ENCODE measurements around the gene TTC16.
A peak's percentile ranks its signal among the peaks of the same experiment; 100 is the strongest.
"Not testable (repeated sequence)": the region's sequence is repeated elsewhere in the genome, so short reads cannot be mapped to it uniquely, and the experiment has no call there.

The TTC16 gene

GRCh38 chr9:127769929-127770582, 54.2 kb downstream of the TTC16 start:
- no peak for DNase-seq

- DNase-seq, result no peak
These were observed 54.7 kb downstream of the TTC16 start for GRCh38 chr9:127770583-127770904.

GRCh38 chr9:127770905-127771569, 55.2 kb downstream of the TTC16 start:
- DNase-seq, result peak; percentile 92

- no peak for DNase-seq
These were observed 55.8 kb downstream of the TTC16 start for GRCh38 chr9:127771570-127772189.

GRCh38 chr9:127772603-127773002, 56.7 kb downstream of the TTC16 start:
- DNase-seq, result no peak

GRCh38 chr9:127773272-127773671, 57.4 kb downstream of the TTC16 start:
- no peak for DNase-seq

- no peak for DNase-seq
These were observed 58.1 kb downstream of the TTC16 start for GRCh38 chr9:127773981-127774380.

- peak; percentile 71 for DNase-seq
These were observed 60.5 kb downstream of the TTC16 start for GRCh38 chr9:127776195-127776923.

GRCh38 chr9:127776924-127777289, 61.0 kb downstream of the TTC16 start:
- no peak for DNase-seq

GRCh38 chr9:127777368-127777980, 61.6 kb downstream of the TTC16 start:
- DNase-seq, result no peak

GRCh38 chr9:127778280-127779135, 62.6 kb downstream of the TTC16 start, which contains the start of gene SH2D3C:
Gene SH2D3C (minus strand): TSS chr9:127778666. CDS start chr9:127778627, 39 bp downstream.
- DNase-seq, result peak; percentile 45

GRCh38 chr9:127779136-127779981, 63.5 kb downstream of the TTC16 start:
- DNase-seq, result peak; percentile 62

GRCh38 chr9:127780126-127780885, 64.4 kb downstream of the TTC16 start:
- no peak for DNase-seq

GRCh38 chr9:127780909-127781308, 65.0 kb downstream of the TTC16 start:
- not testable (repeated sequence) for DNase-seq

Measured in activated CD8-positive, alpha-beta memory T cell treated with anti-CD3 and anti-CD28 coated beads, Interleukin-2, amount 50 U/mL, for 4 hours (primary cell).